WTC11 (cell line): Measurements from ENCODE around the gene LRRC8A. TPM values are rescaled to one million over a fixed set of nuclear protein-coding genes. Genes with fewer than 3 reads are reported as not detected.

Experiments
- ATAC-seq: fragments of 200-7000 bp; cut with Tn5 transposase; 2 replicates; pipeline ENCODE4 v1.10.0; 2021; ENCODE audit warnings: mild to moderate bottlenecking, moderate library complexity
- CTCF ChIA-PET: fragments of 300-600 bp; sonication (Branson Sonifier 250); formaldehyde crosslinking; loops from one replicate; lab custom pipeline; 2021; ENCODE audit warnings: antibody characterized with exemption; lab: Charles Lee
- POLR2A ChIA-PET: fragments of 350-600 bp; sonication (Branson Sonifier 250); formaldehyde crosslinking; loops from one replicate; lab custom pipeline; 2021; ENCODE audit warnings: antibody characterized with exemption; lab: Charles Lee
- DNase-seq: peaks from one replicate; pipeline ENCODE4 v3.0.0; 2021; ENCODE audit warnings: low spot score
- H3K27ac Mint-ChIP-seq: 2 replicates; pipeline ENCODE4 v1.8.0; 2021; ENCODE audit warnings: mixed read lengths
- H3K27me3 Mint-ChIP-seq: 2 replicates; pipeline ENCODE4 v1.8.0; 2021; ENCODE audit warnings: low read depth, mild to moderate bottlenecking, moderate library complexity, mixed read lengths
- H3K36me3 Mint-ChIP-seq: 2 replicates; pipeline ENCODE4 v1.8.0; 2021; ENCODE audit warnings: mixed read lengths
- H3K4me1 Mint-ChIP-seq: 2 replicates; pipeline ENCODE4 v1.8.0; 2022; ENCODE audit warnings: mixed read lengths
- H3K4me3 Mint-ChIP-seq: 2 replicates; pipeline ENCODE4 v1.8.0; 2021; ENCODE audit warnings: mild to moderate bottlenecking, moderate library complexity, mixed read lengths
- H3K9me3 Mint-ChIP-seq: 2 replicates; pipeline ENCODE4 v1.8.0; 2021; ENCODE audit warnings: mixed read lengths
- CBFB ChIP-seq: sonication (generic); formaldehyde crosslinking; IDR thresholded peaks from 2 replicates; pipeline ENCODE4 v1.8.1; 2022; ENCODE audit warnings: mild to moderate bottlenecking, low read depth, missing genetic modification reagents
- GTF2I ChIP-seq: fragments of 250-450 bp; sonication (Bioruptor Pico); conservative IDR thresholded peaks from 2 replicates; pipeline ENCODE4 v1.4.0; 2021; ENCODE audit warnings: mild to moderate bottlenecking
- HMGA2 ChIP-seq: fragments of 250-450 bp; sonication (Bioruptor Pico); IDR thresholded peaks from 2 replicates; pipeline ENCODE4 v1.4.0; 2021; ENCODE audit warnings: mild to moderate bottlenecking, moderate library complexity
- JUN ChIP-seq: sonication (generic); formaldehyde crosslinking; IDR thresholded peaks from 2 replicates; pipeline ENCODE4 v1.8.0; 2023; ENCODE audit warnings: mild to moderate bottlenecking, missing genetic modification reagents
- MXD4 ChIP-seq: fragments of 250-450 bp; sonication (Bioruptor Pico); IDR thresholded peaks from 2 replicates; pipeline ENCODE4 v1.8.0; 2021; ENCODE audit warnings: mild to moderate bottlenecking, moderate library complexity, borderline replicate concordance
- OVOL2 ChIP-seq: fragments of 250-450 bp; sonication (Bioruptor Pico); IDR thresholded peaks from 2 replicates; pipeline ENCODE4 v1.9.0; 2021; ENCODE audit warnings: mild to moderate bottlenecking, borderline replicate concordance
- PRRX2 ChIP-seq: fragments of 250-450 bp; sonication (Bioruptor Pico); IDR thresholded peaks from 2 replicates; pipeline ENCODE4 v1.8.0; 2021; ENCODE audit warnings: mild to moderate bottlenecking
- RORB ChIP-seq: fragments of 250-450 bp; sonication (Bioruptor Pico); IDR thresholded peaks from 2 replicates; pipeline ENCODE4 v1.9.0; 2021; ENCODE audit warnings: mild to moderate bottlenecking
- ZBTB21 ChIP-seq: sonication (generic); formaldehyde crosslinking; IDR thresholded peaks from 2 replicates; pipeline ENCODE4 v1.8.1; 2023; ENCODE audit warnings: mild to moderate bottlenecking, missing genetic modification reagents, borderline replicate concordance
- ZNF138 ChIP-seq: sonication (generic); formaldehyde crosslinking; conservative IDR thresholded peaks from 2 replicates; pipeline ENCODE4 v1.8.1; 2022; ENCODE audit warnings: mild to moderate bottlenecking, moderate library complexity, missing genetic modification reagents
- ZNF232 ChIP-seq: sonication (generic); formaldehyde crosslinking; IDR thresholded peaks from 2 replicates; pipeline ENCODE4 v1.8.0; 2022; ENCODE audit warnings: mild to moderate bottlenecking, missing genetic modification reagents
- ZNF263 ChIP-seq: sonication (generic); formaldehyde crosslinking; IDR thresholded peaks from 2 replicates; pipeline ENCODE4 v1.8.1; 2022; ENCODE audit warnings: low read depth, mild to moderate bottlenecking, moderate library complexity, missing genetic modification reagents
- ZNF317 ChIP-seq: sonication (generic); formaldehyde crosslinking; IDR thresholded peaks from 2 replicates; pipeline ENCODE4 v1.8.1; 2023; ENCODE audit warnings: low read depth, mild to moderate bottlenecking, moderate library complexity, missing genetic modification reagents, borderline replicate concordance
- ZNF423 ChIP-seq: fragments of 250-450 bp; sonication (Bioruptor Pico); IDR thresholded peaks from 2 replicates; pipeline ENCODE4 v2.1.2; 2022; ENCODE audit warnings: mild to moderate bottlenecking, moderate library complexity
- total RNA-seq: library from RNA; stranded (reverse); gene quantifications from 3 replicates; pipeline ENCODE4 v1.2.3, GENCODE V29; 2021
- TF ChIP-seq, protein P1 (sequence below): fragments of 250-450 bp; sonication (Bioruptor Pico); IDR thresholded peaks from 2 replicates; pipeline ENCODE4 v2.1.2; 2022; ENCODE audit warnings: mild to moderate bottlenecking, moderate library complexity
- TF ChIP-seq, protein P2 (sequence below): sonication (generic); formaldehyde crosslinking; IDR thresholded peaks from 2 replicates; pipeline ENCODE4 v1.8.1; 2022; ENCODE audit warnings: low read depth, mild to moderate bottlenecking, moderate library complexity, missing genetic modification reagents, borderline replicate concordance
- TF ChIP-seq, protein P3 (sequence below): sonication (generic); formaldehyde crosslinking; IDR thresholded peaks from 2 replicates; pipeline ENCODE4 v1.8.1; 2023; ENCODE audit warnings: mild to moderate bottlenecking, missing genetic modification reagents, borderline replicate concordance
- TF ChIP-seq, protein P4 (sequence below): sonication (generic); formaldehyde crosslinking; IDR thresholded peaks from 2 replicates; pipeline ENCODE4 v1.8.0; 2022; ENCODE audit warnings: missing genetic modification reagents
- TF ChIP-seq, protein P5 (sequence below): sonication (generic); formaldehyde crosslinking; IDR thresholded peaks from 2 replicates; pipeline ENCODE4 v1.8.1; 2022; ENCODE audit warnings: missing genetic modification reagents, borderline replicate concordance
- TF ChIP-seq, protein P6 (sequence below): sonication (generic); formaldehyde crosslinking; IDR thresholded peaks from 2 replicates; pipeline ENCODE4 v1.8.0; 2022; ENCODE audit warnings: mild to moderate bottlenecking, missing genetic modification reagents

The LRRC8A gene
- total RNA-seq, 1 experiment from 2014 or later: 83.5 TPM

DNA sequence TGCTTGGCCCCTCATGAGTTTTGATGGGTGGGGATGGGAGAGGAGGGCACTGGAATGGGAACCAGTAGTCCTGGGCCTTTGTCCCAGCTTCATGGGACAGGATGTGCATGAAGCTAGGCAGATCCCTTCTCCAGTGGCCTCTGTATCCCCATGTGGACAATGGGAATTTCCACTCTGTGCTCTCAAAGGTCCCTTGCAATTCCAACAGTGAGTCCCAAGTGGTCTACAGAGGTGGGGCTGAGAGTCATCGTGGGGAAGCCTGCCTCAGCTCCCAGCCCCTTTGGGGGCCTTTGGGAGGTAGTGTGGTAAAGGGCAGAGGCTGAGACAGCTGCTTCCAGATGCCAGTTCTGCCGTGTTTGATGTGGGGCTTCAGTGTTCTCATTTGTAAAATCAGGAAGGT lies 37.0 kb downstream of the LRRC8A start (continued):
- TF ChIP-seq, protein P1, sequence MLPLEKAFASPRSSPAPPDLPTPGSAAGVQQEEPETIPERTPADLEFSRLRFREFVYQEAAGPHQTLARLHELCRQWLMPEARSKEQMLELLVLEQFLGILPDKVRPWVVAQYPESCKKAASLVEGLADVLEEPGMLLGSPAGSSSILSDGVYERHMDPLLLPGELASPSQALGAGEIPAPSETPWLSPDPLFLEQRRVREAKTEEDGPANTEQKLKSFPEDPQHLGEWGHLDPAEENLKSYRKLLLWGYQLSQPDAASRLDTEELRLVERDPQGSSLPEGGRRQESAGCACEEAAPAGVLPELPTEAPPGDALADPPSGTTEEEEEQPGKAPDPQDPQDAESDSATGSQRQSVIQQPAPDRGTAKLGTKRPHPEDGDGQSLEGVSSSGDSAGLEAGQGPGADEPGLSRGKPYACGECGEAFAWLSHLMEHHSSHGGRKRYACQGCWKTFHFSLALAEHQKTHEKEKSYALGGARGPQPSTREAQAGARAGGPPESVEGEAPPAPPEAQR (CRISPR knock-in tag): no peak
- TF ChIP-seq ZBTB21 (CRISPR knock-in tag) (no peak), GTF2I (CRISPR knock-in tag) (no peak), JUN (no peak), ZNF138 (CRISPR knock-in tag) (no peak), CBFB (CRISPR knock-in tag) (no peak)
- TF ChIP-seq, protein P2, sequence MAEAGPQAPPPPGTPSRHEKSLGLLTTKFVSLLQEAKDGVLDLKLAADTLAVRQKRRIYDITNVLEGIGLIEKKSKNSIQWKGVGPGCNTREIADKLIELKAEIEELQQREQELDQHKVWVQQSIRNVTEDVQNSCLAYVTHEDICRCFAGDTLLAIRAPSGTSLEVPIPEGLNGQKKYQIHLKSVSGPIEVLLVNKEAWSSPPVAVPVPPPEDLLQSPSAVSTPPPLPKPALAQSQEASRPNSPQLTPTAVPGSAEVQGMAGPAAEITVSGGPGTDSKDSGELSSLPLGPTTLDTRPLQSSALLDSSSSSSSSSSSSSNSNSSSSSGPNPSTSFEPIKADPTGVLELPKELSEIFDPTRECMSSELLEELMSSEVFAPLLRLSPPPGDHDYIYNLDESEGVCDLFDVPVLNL: no peak

DNA sequence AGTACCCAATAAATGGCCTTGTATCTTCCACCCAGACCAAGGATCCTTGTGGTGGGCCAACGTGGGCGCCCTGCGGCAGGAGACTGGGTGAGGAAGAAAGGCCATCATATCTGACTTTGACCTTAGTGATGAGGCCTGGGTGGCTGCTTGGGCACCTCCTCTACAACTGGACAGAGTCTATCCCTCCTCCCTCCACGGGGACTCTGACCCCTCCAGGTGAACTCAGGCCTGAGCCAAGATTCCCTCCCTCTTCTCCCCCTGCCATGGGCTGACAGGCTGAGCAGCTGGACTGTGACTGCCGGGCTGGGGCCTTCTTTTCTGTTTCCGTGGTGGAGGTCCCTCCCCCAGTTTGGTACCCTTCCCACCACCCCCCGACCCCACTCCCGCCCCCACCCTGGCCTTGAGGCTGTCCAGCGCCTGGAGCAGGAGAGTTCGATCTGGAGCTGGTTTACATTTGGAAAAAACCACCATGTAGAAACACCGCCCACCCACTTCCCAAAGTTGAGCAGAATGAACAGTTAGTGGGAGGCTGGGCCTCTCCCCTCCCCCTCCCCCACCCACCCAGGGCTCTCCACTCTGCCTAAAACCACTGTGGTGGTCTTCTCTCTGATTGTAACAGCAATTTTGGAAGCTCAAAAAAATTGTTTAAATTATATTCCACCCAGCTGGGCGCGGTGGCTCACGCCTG lies 37.6 kb downstream of the LRRC8A start:
- no peak for ATAC-seq
- CTCF ChIA-PET: interaction anchor here (1.2 kb wide), 1 partner anchor 40 kb away, joined by 3 read pairs; no protein-coding TSS in a partner anchor

More for the DNA sequence above, 37.6 kb downstream of the LRRC8A start:
- no peaks in the 10 kb centered on the region for H3K9me3 Mint-ChIP-seq
- no peak for DNase-seq
- H3K27me3 Mint-ChIP-seq: no peaks in the 10 kb centered on the region
- H3K4me3 Mint-ChIP-seq: no peak overlapping the region
- POLR2A ChIA-PET: no interaction called here
- H3K27ac Mint-ChIP-seq: no peak overlapping the region
- peaks cover 12% of the 10 kb centered on the region for H3K4me1 Mint-ChIP-seq
- TF ChIP-seq ZNF317 (CRISPR knock-in tag) (no peak), ZNF232 (CRISPR knock-in tag) (no peak), MXD4 (no peak), RORB (no peak), HMGA2 (no peak), PRRX2 (CRISPR knock-in tag) (no peak), OVOL2 (CRISPR knock-in tag) (no peak), ZNF263 (CRISPR knock-in tag) (no peak), ZNF423 (CRISPR knock-in tag) (no peak), ZBTB21 (CRISPR knock-in tag) (no peak)
- TF ChIP-seq, protein P2: no peak
- TF ChIP-seq, protein P3, sequence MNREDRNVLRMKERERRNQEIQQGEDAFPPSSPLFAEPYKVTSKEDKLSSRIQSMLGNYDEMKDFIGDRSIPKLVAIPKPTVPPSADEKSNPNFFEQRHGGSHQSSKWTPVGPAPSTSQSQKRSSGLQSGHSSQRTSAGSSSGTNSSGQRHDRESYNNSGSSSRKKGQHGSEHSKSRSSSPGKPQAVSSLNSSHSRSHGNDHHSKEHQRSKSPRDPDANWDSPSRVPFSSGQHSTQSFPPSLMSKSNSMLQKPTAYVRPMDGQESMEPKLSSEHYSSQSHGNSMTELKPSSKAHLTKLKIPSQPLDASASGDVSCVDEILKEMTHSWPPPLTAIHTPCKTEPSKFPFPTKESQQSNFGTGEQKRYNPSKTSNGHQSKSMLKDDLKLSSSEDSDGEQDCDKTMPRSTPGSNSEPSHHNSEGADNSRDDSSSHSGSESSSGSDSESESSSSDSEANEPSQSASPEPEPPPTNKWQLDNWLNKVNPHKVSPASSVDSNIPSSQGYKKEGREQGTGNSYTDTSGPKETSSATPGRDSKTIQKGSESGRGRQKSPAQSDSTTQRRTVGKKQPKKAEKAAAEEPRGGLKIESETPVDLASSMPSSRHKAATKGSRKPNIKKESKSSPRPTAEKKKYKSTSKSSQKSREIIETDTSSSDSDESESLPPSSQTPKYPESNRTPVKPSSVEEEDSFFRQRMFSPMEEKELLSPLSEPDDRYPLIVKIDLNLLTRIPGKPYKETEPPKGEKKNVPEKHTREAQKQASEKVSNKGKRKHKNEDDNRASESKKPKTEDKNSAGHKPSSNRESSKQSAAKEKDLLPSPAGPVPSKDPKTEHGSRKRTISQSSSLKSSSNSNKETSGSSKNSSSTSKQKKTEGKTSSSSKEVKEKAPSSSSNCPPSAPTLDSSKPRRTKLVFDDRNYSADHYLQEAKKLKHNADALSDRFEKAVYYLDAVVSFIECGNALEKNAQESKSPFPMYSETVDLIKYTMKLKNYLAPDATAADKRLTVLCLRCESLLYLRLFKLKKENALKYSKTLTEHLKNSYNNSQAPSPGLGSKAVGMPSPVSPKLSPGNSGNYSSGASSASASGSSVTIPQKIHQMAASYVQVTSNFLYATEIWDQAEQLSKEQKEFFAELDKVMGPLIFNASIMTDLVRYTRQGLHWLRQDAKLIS: no peak
- TF ChIP-seq, protein P4, sequence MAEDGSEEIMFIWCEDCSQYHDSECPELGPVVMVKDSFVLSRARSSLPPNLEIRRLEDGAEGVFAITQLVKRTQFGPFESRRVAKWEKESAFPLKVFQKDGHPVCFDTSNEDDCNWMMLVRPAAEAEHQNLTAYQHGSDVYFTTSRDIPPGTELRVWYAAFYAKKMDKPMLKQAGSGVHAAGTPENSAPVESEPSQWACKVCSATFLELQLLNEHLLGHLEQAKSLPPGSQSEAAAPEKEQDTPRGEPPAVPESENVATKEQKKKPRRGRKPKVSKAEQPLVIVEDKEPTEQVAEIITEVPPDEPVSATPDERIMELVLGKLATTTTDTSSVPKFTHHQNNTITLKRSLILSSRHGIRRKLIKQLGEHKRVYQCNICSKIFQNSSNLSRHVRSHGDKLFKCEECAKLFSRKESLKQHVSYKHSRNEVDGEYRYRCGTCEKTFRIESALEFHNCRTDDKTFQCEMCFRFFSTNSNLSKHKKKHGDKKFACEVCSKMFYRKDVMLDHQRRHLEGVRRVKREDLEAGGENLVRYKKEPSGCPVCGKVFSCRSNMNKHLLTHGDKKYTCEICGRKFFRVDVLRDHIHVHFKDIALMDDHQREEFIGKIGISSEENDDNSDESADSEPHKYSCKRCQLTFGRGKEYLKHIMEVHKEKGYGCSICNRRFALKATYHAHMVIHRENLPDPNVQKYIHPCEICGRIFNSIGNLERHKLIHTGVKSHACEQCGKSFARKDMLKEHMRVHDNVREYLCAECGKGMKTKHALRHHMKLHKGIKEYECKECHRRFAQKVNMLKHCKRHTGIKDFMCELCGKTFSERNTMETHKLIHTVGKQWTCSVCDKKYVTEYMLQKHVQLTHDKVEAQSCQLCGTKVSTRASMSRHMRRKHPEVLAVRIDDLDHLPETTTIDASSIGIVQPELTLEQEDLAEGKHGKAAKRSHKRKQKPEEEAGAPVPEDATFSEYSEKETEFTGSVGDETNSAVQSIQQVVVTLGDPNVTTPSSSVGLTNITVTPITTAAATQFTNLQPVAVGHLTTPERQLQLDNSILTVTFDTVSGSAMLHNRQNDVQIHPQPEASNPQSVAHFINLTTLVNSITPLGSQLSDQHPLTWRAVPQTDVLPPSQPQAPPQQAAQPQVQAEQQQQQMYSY: no peak
- TF ChIP-seq, protein P5, sequence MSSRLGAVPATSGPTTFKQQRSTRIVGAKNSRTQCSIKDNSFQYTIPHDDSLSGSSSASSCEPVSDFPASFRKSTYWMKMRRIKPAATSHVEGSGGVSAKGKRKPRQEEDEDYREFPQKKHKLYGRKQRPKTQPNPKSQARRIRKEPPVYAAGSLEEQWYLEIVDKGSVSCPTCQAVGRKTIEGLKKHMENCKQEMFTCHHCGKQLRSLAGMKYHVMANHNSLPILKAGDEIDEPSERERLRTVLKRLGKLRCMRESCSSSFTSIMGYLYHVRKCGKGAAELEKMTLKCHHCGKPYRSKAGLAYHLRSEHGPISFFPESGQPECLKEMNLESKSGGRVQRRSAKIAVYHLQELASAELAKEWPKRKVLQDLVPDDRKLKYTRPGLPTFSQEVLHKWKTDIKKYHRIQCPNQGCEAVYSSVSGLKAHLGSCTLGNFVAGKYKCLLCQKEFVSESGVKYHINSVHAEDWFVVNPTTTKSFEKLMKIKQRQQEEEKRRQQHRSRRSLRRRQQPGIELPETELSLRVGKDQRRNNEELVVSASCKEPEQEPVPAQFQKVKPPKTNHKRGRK (CRISPR knock-in tag): no peak
- TF ChIP-seq, protein P6, sequence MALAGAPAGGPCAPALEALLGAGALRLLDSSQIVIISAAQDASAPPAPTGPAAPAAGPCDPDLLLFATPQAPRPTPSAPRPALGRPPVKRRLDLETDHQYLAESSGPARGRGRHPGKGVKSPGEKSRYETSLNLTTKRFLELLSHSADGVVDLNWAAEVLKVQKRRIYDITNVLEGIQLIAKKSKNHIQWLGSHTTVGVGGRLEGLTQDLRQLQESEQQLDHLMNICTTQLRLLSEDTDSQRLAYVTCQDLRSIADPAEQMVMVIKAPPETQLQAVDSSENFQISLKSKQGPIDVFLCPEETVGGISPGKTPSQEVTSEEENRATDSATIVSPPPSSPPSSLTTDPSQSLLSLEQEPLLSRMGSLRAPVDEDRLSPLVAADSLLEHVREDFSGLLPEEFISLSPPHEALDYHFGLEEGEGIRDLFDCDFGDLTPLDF (CRISPR knock-in tag): no peak
- TF ChIP-seq, all 79 proteins: peak for 0
- peaks cover 24% of the 10 kb centered on the region for H3K36me3 Mint-ChIP-seq
